Measurements from ENCODE around the gene GIMAP8.

GIMAP8 gene

GRCh38 chr7:150411606-150412005 lies 38.8 kb upstream of the GIMAP8 start:
- no peak for DNase-seq (ENCODE audit: low read depth, low spot score)

GRCh38 chr7:150412016-150412415 lies 38.4 kb upstream of the GIMAP8 start:
- no peak for DNase-seq (ENCODE audit: low read depth, low spot score)

- no peak for DNase-seq (ENCODE audit: low read depth, low spot score)
Observed at GRCh38 chr7:150412518-150413488, 37.6 kb upstream of the GIMAP8 start.

- DNase-seq (ENCODE audit: low read depth, low spot score) = no peak
Observed at GRCh38 chr7:150413640-150414081, 36.8 kb upstream of the GIMAP8 start.

- DNase-seq (ENCODE audit: low read depth, low spot score) = no peak
Observed at GRCh38 chr7:150415161-150416153, 35.0 kb upstream of the GIMAP8 start.

GRCh38 chr7:150417239-150417638 lies 33.2 kb upstream of the GIMAP8 start:
- no peak for DNase-seq (ENCODE audit: low read depth, low spot score)

GRCh38 chr7:150417863-150418262 lies 32.6 kb upstream of the GIMAP8 start:
- no peak for DNase-seq (ENCODE audit: low read depth, low spot score)

GRCh38 chr7:150420242-150420641 lies 30.2 kb upstream of the GIMAP8 start:
- no peak for DNase-seq (ENCODE audit: low read depth, low spot score)

GRCh38 chr7:150420987-150421674 lies 29.3 kb upstream of the GIMAP8 start:
- DNase-seq (ENCODE audit: low read depth, low spot score) = no peak

- no peak for DNase-seq (ENCODE audit: low read depth, low spot score)
Observed at GRCh38 chr7:150421831-150422230, 28.6 kb upstream of the GIMAP8 start.

GRCh38 chr7:150425670-150426069 lies 24.8 kb upstream of the GIMAP8 start:
- DNase-seq (ENCODE audit: low read depth, low spot score) = no peak

- DNase-seq (ENCODE audit: low read depth, low spot score) = no peak
Observed at GRCh38 chr7:150428671-150429451, 21.6 kb upstream of the GIMAP8 start.

GRCh38 chr7:150429699-150430098 lies 20.7 kb upstream of the GIMAP8 start:
- DNase-seq (ENCODE audit: low read depth, low spot score) = no peak

GRCh38 chr7:150430465-150431085 lies 19.9 kb upstream of the GIMAP8 start:
- no peak for DNase-seq (ENCODE audit: low read depth, low spot score)

- no peak for DNase-seq (ENCODE audit: low read depth, low spot score)
Observed at GRCh38 chr7:150431839-150432658, 18.4 kb upstream of the GIMAP8 start.

- no peak for DNase-seq (ENCODE audit: low read depth, low spot score)
Observed at GRCh38 chr7:150432915-150433892, 17.2 kb upstream of the GIMAP8 start.

- DNase-seq (ENCODE audit: low read depth, low spot score) = no peak
Observed at GRCh38 chr7:150434240-150434639, 16.2 kb upstream of the GIMAP8 start.

- DNase-seq (ENCODE audit: low read depth, low spot score) = no peak
Observed at GRCh38 chr7:150435047-150435389, 15.4 kb upstream of the GIMAP8 start.

All from iPS DF 19.7 (cell line).